ENCODE data around the gene OR2T33.

The OR2T33 gene

GRCh38 chr1:248225537-248225936, 52.2 kb downstream of the OR2T33 start:
- in situ Hi-C loops (cut with HindIII; ENCODE audit: low sequenced_read_pairs), result no loop called here
- TF ChIP-seq, protein P1, sequence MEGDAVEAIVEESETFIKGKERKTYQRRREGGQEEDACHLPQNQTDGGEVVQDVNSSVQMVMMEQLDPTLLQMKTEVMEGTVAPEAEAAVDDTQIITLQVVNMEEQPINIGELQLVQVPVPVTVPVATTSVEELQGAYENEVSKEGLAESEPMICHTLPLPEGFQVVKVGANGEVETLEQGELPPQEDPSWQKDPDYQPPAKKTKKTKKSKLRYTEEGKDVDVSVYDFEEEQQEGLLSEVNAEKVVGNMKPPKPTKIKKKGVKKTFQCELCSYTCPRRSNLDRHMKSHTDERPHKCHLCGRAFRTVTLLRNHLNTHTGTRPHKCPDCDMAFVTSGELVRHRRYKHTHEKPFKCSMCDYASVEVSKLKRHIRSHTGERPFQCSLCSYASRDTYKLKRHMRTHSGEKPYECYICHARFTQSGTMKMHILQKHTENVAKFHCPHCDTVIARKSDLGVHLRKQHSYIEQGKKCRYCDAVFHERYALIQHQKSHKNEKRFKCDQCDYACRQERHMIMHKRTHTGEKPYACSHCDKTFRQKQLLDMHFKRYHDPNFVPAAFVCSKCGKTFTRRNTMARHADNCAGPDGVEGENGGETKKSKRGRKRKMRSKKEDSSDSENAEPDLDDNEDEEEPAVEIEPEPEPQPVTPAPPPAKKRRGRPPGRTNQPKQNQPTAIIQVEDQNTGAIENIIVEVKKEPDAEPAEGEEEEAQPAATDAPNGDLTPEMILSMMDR (IDR thresholded peaks at IDR 0.05; ENCODE audit: low read depth, low read length), result no peak
- DNase-seq (ENCODE audit: low read depth, low spot score), result no peak
- H3K4me3 ChIP-seq (ENCODE audit: low read depth, low read length), result no peak overlapping the region

Measured in astrocyte of the spinal cord (primary cell).